Fibroblast of the conjunctiva (primary cell): ENCODE measurements around the gene VIPR1.
"Not testable (repeated sequence)": the region's sequence is repeated elsewhere in the genome, so short reads cannot be mapped to it uniquely, and the experiment has no call there.

ENCODE experiments used
- DNase-seq: peaks from one replicate; pipeline ENCODE4 v3.0.0-alpha.2; 2010; ENCODE audit warnings: low read depth

The VIPR1 gene

GRCh38 chr3:42533161-42533897 is 30.9 kb downstream of the VIPR1 start:
- no peak for DNase-seq

- DNase-seq, result no peak
Measured at GRCh38 chr3:42535981-42536784, 33.7 kb downstream of the VIPR1 start.

- DNase-seq, result no peak
Measured at GRCh38 chr3:42537350-42537749, 34.9 kb downstream of the VIPR1 start.

GRCh38 chr3:42539871-42540714 is 37.6 kb downstream of the VIPR1 start:
- DNase-seq, result no peak

- DNase-seq, result no peak
Measured at GRCh38 chr3:42541079-42541478, 38.6 kb downstream of the VIPR1 start.

- no peak for DNase-seq
Measured at GRCh38 chr3:42544492-42545283, 42.2 kb downstream of the VIPR1 start.

- DNase-seq, result no peak
Measured at GRCh38 chr3:42545284-42545900, 42.9 kb downstream of the VIPR1 start.

- no peak for DNase-seq
Measured at GRCh38 chr3:42546691-42547213, 44.3 kb downstream of the VIPR1 start.

GRCh38 chr3:42547401-42547945 is 45.0 kb downstream of the VIPR1 start:
- peak; percentile 17 for DNase-seq

GRCh38 chr3:42549131-42549530 is 46.7 kb downstream of the VIPR1 start:
- no peak for DNase-seq

GRCh38 chr3:42550250-42550649 is 47.8 kb downstream of the VIPR1 start:
- DNase-seq, result no peak

GRCh38 chr3:42552830-42553229 is 50.4 kb downstream of the VIPR1 start:
- no peak for DNase-seq

GRCh38 chr3:42556089-42556632 is 53.7 kb downstream of the VIPR1 start:
- no peak for DNase-seq

GRCh38 chr3:42556817-42557216 is 54.4 kb downstream of the VIPR1 start:
- not testable (repeated sequence) for DNase-seq

- no peak for DNase-seq
Measured at GRCh38 chr3:42557854-42558253, 55.4 kb downstream of the VIPR1 start.

- DNase-seq, result no peak
Measured at GRCh38 chr3:42562047-42562907, 59.8 kb downstream of the VIPR1 start.

- no peak for DNase-seq
Measured at GRCh38 chr3:42569593-42570142, 67.2 kb downstream of the VIPR1 start.

- DNase-seq, result peak; percentile 5
Measured at GRCh38 chr3:42572278-42572677, 69.8 kb downstream of the VIPR1 start.

- no peak for DNase-seq
Measured at GRCh38 chr3:42575137-42575741, 72.8 kb downstream of the VIPR1 start.
